SK-N-MC (cell line): ENCODE results near the gene ERFL.

ENCODE experiments used
- EZH2 ChIP-seq: fragments of 200-600 bp; sonication (generic); IDR thresholded peaks from one replicate; pipeline ENCODE4 v1.6.1; 2017; ENCODE audit warnings: antibody characterized with exemption
- POLR2AphosphoS5 ChIP-seq: IDR thresholded peaks from 2 replicates; pipeline ENCODE4 v1.6.1; 2012; ENCODE audit warnings: mild to moderate bottlenecking, low read depth, low read length, borderline replicate concordance

- no peak for TF ChIP-seq POLR2AphosphoS5
- TF ChIP-seq EZH2, result no peak
Measured at GRCh38 chr19:41902594-41902993, 25.7 kb downstream of the ERFL start.
